ENCODE results near the gene RSPO4.

- TF ChIP-seq EZH2phosphoT487 (IDR thresholded peaks at IDR 0.05; ENCODE audit: borderline replicate concordance, low read depth, low read length) (no peak), CTCF (conservative IDR thresholded peaks at IDR 0.05; ENCODE audit: low read length) (no peak)
Observed at GRCh38 chr20:1005452-1006027, 3.4 kb upstream of the RSPO4 start.

All from OCI-LY7 (cell line).